GM10266 (cell line): ENCODE results near the gene RBPJL.
"Not testable (repeated sequence)": the region's sequence is repeated elsewhere in the genome, so short reads cannot be mapped to it uniquely, and the experiment has no call there.

ENCODE experiments used
- DNase-seq: peaks from one replicate; pipeline ENCODE4 v3.0.0; 2012; ENCODE audit errors: extremely low spot score
- TF ChIP-seq, protein P1 (sequence below): IDR thresholded peaks from 2 replicates; pipeline ENCODE4 v1.5.1; 2012; ENCODE audit warnings: mild to moderate bottlenecking, low read depth; ENCODE audit not compliant: control insufficient read depth, insufficient read depth; ENCODE audit errors: missing control alignments

RBPJL gene

DNA sequence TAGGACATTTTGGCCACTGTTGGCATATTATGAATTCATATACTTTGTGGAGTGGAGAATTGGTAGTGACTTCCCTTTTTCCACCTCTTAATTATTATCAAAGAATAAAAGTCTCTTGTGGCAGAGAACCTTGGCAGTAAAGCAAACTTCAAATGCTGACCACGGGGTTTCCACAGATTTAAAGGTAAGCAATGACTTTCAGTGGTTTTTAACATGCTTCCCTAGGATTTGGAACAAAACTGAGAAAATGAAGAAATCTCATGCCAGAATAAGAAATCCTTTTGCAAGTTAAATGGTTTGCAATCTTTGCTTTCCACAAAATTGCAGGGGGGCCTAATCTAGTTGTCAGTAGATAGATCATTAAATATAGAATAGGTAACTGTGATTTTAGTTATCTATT is 43.6 kb downstream of the RBPJL start:
- TF ChIP-seq, protein P1, sequence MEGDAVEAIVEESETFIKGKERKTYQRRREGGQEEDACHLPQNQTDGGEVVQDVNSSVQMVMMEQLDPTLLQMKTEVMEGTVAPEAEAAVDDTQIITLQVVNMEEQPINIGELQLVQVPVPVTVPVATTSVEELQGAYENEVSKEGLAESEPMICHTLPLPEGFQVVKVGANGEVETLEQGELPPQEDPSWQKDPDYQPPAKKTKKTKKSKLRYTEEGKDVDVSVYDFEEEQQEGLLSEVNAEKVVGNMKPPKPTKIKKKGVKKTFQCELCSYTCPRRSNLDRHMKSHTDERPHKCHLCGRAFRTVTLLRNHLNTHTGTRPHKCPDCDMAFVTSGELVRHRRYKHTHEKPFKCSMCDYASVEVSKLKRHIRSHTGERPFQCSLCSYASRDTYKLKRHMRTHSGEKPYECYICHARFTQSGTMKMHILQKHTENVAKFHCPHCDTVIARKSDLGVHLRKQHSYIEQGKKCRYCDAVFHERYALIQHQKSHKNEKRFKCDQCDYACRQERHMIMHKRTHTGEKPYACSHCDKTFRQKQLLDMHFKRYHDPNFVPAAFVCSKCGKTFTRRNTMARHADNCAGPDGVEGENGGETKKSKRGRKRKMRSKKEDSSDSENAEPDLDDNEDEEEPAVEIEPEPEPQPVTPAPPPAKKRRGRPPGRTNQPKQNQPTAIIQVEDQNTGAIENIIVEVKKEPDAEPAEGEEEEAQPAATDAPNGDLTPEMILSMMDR = no peak
- no peak for DNase-seq

DNA sequence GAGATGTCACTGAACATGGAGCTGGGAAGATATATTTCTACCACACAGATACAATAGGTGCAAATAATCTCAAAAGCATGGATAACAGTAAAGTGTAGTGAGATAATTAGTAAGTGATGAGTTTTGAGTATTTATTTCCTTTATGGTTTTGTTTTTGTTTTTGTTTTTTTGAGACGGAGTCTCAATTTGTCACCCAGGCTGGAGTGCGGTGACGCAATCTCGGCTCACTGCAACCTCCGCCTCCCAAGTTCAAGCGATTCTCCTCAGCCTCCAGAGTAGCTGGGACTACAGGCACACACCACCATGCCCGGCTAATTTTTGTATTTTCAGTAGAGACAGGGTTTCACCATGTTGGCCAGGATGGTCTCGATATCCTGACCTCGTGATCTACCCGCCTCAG is 44.2 kb downstream of the RBPJL start:
- not testable (repeated sequence) for DNase-seq

DNA sequence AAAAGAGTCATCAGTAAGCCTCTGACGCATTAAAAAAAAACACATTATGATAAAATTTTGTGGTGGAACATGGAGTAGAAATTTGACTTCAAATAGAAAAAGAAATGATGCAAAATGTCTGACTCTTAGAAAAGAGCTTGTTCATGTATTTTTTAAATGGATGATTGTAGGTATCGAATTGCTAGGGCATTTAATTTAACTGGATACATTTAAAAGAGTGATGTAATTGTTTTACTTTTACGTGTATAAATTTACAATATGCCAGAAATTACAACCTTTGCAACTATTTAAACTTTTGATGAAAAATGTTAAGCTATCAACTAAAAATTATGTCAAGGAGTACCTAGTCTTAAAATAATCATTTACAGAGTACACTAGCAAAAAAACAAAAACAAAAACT is 46.1 kb downstream of the RBPJL start:
- DNase-seq = no peak
- TF ChIP-seq, protein P1 = no peak

DNA sequence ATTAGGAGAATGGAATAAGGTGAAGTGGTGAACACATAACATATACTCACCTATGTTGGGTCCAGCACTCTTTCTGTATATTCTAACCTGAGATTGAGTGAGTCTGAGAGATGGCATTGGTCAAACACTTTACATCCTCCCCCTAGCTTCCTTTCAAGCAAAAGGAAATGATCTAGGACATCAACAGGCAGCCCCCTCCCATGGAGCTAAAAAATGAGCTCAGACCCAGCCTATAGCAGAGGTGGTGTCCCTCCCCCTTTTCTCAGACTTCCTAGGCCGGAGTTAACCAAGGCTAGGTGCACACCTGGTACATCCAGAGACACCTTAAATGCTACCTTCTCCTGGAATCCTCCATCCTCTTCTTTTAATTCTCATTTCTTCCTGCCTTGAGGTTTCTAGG is 47.1 kb downstream of the RBPJL start:
- TF ChIP-seq, protein P1 = no peak
- DNase-seq = no peak

DNA sequence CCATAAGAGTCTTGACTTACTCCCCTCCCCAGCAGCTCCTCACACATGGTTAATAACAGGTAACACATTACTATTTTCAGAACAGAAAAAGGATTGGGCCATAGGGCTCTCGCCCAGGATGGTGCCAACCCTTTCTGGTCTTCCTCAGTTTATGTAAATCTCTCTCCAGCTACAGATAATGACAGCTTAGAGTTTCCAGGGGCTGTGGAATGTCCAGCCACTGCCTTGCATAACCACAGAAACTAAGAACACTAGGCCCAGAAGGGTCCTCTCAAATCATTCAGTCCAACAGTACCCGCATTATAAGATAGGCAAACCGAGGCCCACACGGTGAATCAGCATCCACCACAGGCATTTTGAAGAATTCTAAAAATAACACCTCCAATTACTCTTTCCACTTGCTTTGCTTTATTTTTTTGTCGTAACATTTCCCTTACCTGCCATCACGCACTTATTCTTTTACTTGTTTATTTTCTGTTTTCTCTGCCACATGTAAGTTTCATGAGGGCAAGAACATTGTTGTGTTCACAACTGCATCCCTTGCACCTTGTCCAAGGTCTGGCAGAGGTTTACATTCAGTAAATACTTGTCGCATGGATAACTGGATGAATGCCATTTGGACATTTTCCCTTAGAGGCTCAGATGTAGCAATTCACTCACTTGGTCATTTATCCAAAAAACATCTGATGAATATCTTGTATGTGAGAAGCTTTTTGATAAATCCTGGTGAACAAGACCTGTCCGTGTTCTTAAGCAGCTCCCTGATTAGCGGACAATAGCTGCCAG is 48.0 kb downstream of the RBPJL start:
- TF ChIP-seq, protein P1 = no peak
- no peak for DNase-seq

DNA sequence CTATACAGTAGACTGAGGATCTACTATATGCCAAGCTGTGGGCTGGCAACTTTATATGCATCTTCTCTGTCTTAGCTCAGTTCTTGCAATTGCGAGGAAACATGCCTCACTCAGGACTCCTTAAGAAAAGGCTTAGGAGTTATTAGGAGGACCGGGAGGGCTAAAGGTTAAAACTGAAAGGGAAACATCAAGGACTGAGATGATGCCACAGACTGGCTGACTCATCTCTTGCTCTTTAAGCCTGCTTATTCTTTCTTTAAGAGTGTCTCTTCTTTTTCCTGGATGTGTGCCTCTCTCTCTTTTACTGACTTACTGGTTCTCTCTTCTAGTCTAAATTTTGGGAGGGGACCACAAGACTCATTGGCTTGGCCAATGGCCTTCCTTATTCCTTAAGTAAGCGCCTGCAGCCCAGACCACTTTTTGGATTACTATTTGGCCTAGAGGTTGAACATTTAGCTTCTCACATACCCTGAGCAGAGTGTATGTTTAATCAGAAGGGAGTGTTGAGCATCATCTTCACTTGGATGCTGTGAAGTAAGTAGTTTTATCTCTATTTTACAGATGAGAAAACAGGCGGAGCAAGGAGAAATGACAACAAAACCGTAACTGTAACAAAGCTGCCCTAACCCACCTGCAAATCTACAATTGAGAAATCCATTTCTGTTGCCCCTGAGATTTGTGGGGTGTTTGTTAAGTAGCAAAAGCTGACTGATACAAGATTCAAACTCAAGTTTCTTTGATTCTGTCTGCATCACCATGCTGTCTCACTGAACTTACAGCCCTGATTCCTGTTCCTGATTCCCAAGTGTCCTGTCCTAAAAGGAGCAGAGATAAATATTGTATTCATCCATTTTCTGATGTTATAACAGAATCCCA is 48.8 kb downstream of the RBPJL start:
- TF ChIP-seq, protein P1 = no peak
- DNase-seq = no peak

DNA sequence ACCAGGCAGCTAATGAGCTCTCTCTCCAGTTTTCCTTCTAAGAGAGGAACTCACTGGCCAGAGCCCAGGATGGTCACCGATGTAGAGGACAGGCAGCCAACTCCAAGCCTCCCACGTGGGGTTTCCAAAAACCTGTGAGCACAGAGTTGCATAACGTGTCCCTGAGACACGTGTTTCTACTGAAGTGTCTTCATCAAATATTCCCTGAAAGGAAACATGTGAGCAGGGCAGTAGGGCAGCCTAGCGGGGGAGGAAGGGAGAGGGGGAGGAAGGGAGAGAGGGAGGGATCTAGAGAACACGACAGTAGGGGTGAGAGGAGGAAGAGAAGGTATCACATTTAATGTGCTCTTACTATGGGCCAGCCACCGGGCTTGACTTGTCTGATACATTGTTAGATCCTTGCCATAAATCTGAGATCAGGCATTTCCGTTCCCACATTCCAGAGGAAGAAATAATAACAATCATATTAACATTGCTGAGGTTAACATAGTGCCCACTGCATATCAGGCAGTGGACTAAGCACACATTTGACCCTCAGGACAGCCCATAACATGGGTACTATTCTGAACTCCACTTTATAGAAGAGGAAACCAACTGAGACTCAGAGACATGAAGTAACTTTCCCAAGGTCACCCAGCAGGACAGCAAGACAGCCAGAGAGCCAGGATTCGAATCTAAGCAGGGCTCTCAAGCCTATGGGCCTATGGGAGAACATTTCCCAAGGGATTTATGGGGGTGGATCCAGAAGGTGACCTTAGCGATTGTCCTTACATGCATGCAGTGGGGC is 51.8 kb downstream of the RBPJL start:
- DNase-seq = no peak
- TF ChIP-seq, protein P1 = no peak
